ENCODE data around the gene CLEC6A. TPM values are rescaled to one million over a fixed set of nuclear protein-coding genes. Genes with fewer than 3 reads are reported as not detected.

The CLEC6A gene
- total RNA-seq, 1 donor from 2014 or later: not detected

DNA sequence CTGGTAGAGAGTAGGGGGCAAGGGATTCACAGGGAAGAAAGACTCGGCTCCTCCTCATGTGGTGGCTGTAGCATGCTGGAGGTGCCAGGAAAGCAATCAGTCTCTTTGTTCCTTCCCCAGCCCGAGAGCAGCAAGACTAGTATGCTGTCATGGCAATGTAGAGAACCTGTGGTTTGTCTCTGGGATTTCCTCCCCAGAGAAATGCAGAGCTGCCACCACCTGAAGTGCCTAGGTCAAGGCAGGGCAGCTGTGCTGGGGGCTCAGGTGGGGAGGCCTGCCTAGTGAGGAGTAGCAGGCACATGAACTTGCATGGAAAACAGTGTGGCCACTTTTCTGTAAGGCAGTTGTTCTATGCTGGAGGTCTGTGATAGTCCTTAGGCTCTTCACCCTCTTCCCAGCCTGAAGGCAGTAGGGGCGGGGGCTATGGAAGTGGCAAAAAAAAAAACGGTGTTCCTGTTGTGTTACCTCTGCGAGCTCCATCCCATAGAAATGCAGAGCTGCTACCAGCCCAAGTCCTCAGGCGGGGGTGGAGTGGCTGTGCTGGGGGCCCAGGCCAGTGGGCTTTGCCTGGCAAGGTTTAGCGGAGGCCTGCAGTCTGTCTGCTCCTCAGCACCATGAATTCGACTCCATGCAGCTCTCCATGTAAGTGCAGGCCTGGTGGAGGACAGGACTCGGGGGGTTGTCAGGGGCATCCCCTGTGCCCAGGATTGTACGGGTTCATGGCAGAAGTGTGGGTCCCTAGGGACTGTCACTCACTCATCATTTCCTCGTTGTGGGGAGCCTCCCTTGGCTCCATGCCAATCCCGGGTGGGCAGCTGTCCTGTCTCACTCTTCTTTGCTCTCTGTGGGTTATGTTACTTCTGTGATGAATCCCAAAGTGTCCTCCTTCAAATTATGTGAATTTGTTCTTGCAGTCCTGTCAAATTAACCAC is 53.4 kb downstream of the CLEC6A start:
- Mint-ChIP-seq H3K27ac (ENCODE audit: unreplicated experiment) (no peak overlapping the region), H3K4me3 (ENCODE audit: unreplicated experiment) (no peak overlapping the region), H3K36me3 (ENCODE audit: unreplicated experiment) (no peaks in the 10 kb centered on the region), H3K27me3 (ENCODE audit: unreplicated experiment) (peaks cover 2% of the 10 kb centered on the region), H3K4me1 (ENCODE audit: unreplicated experiment) (no peaks in the 10 kb centered on the region), H3K9me3 (ENCODE audit: unreplicated experiment) (no peaks in the 10 kb centered on the region)
- no peak for DNase-seq (ENCODE audit: extremely low spot score, unreplicated experiment)
- TF ChIP-seq, protein P1, sequence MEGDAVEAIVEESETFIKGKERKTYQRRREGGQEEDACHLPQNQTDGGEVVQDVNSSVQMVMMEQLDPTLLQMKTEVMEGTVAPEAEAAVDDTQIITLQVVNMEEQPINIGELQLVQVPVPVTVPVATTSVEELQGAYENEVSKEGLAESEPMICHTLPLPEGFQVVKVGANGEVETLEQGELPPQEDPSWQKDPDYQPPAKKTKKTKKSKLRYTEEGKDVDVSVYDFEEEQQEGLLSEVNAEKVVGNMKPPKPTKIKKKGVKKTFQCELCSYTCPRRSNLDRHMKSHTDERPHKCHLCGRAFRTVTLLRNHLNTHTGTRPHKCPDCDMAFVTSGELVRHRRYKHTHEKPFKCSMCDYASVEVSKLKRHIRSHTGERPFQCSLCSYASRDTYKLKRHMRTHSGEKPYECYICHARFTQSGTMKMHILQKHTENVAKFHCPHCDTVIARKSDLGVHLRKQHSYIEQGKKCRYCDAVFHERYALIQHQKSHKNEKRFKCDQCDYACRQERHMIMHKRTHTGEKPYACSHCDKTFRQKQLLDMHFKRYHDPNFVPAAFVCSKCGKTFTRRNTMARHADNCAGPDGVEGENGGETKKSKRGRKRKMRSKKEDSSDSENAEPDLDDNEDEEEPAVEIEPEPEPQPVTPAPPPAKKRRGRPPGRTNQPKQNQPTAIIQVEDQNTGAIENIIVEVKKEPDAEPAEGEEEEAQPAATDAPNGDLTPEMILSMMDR (IDR thresholded peaks at IDR 0.05): no peak

DNA sequence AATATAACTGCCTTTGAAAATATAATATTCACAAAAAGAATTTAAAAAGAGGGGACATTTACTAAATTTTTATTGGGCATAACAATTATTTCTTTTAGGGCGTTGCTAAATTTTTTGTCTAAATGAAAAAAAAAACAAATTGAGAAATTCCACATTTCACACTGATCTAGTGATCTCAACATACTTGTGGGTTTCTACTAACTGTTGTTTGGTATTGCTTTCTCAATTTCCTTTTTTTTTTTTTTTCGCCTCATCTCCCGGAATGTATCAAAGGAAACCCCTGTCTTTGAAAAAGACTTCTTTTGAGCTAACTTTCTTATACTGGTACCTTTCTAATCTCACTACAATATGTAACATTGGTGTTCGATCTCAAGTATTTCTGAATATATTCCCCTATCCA is 57.5 kb downstream of the CLEC6A start, which contains the start of gene CLEC4D:
Gene CLEC4D, plus strand, starts transcription at position 248 of the 400 bp plus-strand sequence. CDS start 230 bp downstream, outside the sequence.
- Mint-ChIP-seq H3K27ac (ENCODE audit: unreplicated experiment) (no peak within 1 kb of the TSS), H3K4me3 (ENCODE audit: unreplicated experiment) (no peak within 1 kb of the TSS), H3K9me3 (ENCODE audit: unreplicated experiment) (no peaks in the 10 kb centered on the region), H3K36me3 (ENCODE audit: unreplicated experiment) (no peaks in the 10 kb centered on the region), H3K27me3 (ENCODE audit: unreplicated experiment) (no peaks in the 10 kb centered on the region), H3K4me1 (ENCODE audit: unreplicated experiment) (no peaks in the 10 kb centered on the region)
- TF ChIP-seq, protein P1 (IDR thresholded peaks at IDR 0.05): no peak
- no peak for DNase-seq (ENCODE audit: extremely low spot score, unreplicated experiment)

DNA sequence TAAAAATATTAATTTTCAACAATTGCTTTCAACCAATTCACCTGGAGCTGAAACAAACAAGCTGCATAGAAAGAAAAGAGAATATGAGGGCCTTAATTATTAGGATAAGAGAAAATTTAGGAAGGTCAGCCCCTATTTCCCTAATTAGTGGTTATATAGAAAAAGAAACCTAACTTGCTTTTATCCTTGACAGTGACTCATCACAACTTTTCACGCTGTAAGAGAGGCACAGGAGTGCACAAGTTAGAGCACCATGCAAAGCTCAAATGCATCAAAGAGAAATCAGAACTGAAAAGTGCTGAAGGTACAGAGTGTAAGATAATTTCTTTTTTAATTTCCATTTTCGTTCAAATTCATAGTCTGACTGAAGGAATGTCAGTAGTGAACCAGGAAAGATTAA is 62.2 kb downstream of the CLEC6A start:
- peaks cover 3% of the 10 kb centered on the region for H3K9me3 Mint-ChIP-seq (ENCODE audit: unreplicated experiment)
- H3K4me1 Mint-ChIP-seq (ENCODE audit: unreplicated experiment): no peaks in the 10 kb centered on the region
- H3K36me3 Mint-ChIP-seq (ENCODE audit: unreplicated experiment): no peaks in the 10 kb centered on the region
- TF ChIP-seq, protein P1 (IDR thresholded peaks at IDR 0.05): no peak
- no peak for DNase-seq (ENCODE audit: extremely low spot score, unreplicated experiment)
- H3K27me3 Mint-ChIP-seq (ENCODE audit: unreplicated experiment): no peaks in the 10 kb centered on the region
- H3K4me3 Mint-ChIP-seq (ENCODE audit: unreplicated experiment): no peak overlapping the region
- no peak overlapping the region for H3K27ac Mint-ChIP-seq (ENCODE audit: unreplicated experiment)

DNA sequence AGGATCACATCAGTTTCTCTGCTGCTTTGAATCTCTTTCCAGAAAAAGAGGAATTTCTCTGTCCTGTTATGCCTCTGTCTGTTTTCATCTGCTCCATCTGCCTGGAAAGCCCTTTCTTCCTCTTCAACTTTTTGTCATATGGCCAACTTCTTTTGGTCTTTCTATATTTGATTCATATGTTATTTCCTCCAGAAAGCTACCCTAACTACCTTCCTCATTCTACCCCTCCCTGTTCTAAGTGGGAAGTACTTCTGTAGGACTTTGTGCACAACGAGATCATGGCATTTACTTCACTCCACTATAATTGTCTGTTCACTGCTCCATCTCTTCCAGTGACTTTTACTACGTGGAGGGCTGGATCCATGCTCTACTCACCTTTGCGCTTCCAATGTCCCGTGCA is 63.4 kb downstream of the CLEC6A start:
- Mint-ChIP-seq H3K4me3 (ENCODE audit: unreplicated experiment) (no peak overlapping the region), H3K27ac (ENCODE audit: unreplicated experiment) (no peak overlapping the region), H3K36me3 (ENCODE audit: unreplicated experiment) (no peaks in the 10 kb centered on the region), H3K4me1 (ENCODE audit: unreplicated experiment) (no peaks in the 10 kb centered on the region), H3K9me3 (ENCODE audit: unreplicated experiment) (peaks cover 15% of the 10 kb centered on the region), H3K27me3 (ENCODE audit: unreplicated experiment) (no peaks in the 10 kb centered on the region)
- TF ChIP-seq, protein P1 (IDR thresholded peaks at IDR 0.05): no peak
- DNase-seq (ENCODE audit: extremely low spot score, unreplicated experiment): no peak

Measured in osteocyte (in vitro differentiated cells).